WI38 (cell line): ENCODE results near the gene WDR86.
A peak's percentile ranks its signal among the peaks of the same experiment; 100 is the strongest.

ENCODE experiments used
- H3K4me3 ChIP-seq: 2 replicates; pipeline ENCODE4 v1.5.1; 2011; ENCODE audit warnings: low read depth, mild to moderate bottlenecking, control low read depth, low read length
- CTCF ChIP-seq: IDR thresholded peaks from 2 replicates; pipeline ENCODE4 v1.5.1; 2012; ENCODE audit warnings: low read depth, mild to moderate bottlenecking, control low read depth, low read length

WDR86 gene

GRCh38 chr7:151409667-151410404 is at the start of gene WDR86:
TSS of gene WDR86 (minus strand) at chr7:151410038. CDS start at chr7:151409589, 449 bp downstream.
- TF ChIP-seq CTCF: no peak
- peak within 1 kb of the TSS; percentile 34 for H3K4me3 ChIP-seq

- no peak overlapping the region for H3K4me3 ChIP-seq
- no peak for TF ChIP-seq CTCF
These were observed 47.7 kb upstream of the WDR86 start for GRCh38 chr7:151457534-151457933.

GRCh38 chr7:151456782-151457181 is 46.9 kb upstream of the WDR86 start:
- TF ChIP-seq CTCF: no peak

GRCh38 chr7:151456276-151456675 is 46.4 kb upstream of the WDR86 start:
- no peak for TF ChIP-seq CTCF
- H3K4me3 ChIP-seq: no peak overlapping the region

More at GRCh38 chr7:151456782-151457181, 46.9 kb upstream of the WDR86 start:
- H3K4me3 ChIP-seq: no peak overlapping the region

- no peak for TF ChIP-seq CTCF
- H3K4me3 ChIP-seq: no peak overlapping the region
These were observed 45.9 kb upstream of the WDR86 start for GRCh38 chr7:151455690-151456089.

GRCh38 chr7:151454932-151455530 is 45.2 kb upstream of the WDR86 start:
- H3K4me3 ChIP-seq: no peak overlapping the region
- TF ChIP-seq CTCF: no peak

GRCh38 chr7:151454305-151454704 is 44.5 kb upstream of the WDR86 start:
- no peak for TF ChIP-seq CTCF

More at GRCh38 chr7:151454305-151454704, 44.5 kb upstream of the WDR86 start:
- no peak overlapping the region for H3K4me3 ChIP-seq
